Hematopoietic multipotent progenitor cell treated with erythropoietin and hydrocortisone succinate and interleukin-3 and kit ligand, for 15 days (in vitro differentiated cells): ENCODE results near the gene HPCAL1.
A peak's percentile ranks its signal among the peaks of the same experiment; 100 is the strongest.

Experiments used
- DNase-seq: peaks from one replicate; pipeline ENCODE4 v3.0.0-alpha.2; 2015; ENCODE audit warnings: low spot score

HPCAL1 gene

DNA sequence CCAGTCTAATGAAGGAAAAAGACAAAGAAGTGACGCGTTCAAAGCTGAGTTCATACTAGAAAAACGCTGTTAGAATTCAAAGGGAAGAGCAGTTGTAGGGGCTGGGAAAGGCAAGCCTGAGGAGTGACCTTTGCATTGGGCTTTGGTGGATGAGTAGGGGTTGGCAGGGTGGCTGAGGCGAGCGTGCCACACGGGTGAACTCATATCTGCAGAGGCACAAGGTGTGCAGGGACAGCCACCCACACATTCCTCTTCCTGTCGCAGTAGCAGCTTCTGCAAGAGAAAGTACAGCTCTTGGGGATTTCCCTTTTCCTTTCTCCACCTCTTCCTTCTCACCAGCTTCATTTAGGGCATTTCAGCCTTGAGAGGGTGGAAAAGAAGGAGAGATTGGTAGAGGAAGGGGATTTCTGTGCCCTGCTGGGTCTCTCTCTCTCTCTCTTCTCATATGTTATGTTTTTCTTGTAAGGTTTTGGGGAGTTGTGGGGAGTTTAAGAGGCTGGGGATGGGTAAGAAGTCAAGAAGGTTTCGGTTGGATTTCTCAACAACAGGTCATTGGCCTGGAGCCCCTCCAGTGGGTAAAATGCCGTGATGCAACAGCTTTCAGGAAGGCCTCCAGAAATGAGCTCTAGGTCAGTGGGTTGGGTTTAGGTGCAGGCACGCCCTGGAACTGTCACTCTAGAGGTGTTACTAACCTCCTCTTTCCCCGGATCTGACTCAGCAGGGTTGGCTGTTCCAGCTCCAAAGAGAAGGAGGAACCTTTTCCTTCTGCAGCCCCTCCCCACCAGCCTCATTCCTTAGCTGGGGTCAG lies 105.3 kb downstream of the HPCAL1 start:
- DNase-seq = peak; percentile 36

DNA sequence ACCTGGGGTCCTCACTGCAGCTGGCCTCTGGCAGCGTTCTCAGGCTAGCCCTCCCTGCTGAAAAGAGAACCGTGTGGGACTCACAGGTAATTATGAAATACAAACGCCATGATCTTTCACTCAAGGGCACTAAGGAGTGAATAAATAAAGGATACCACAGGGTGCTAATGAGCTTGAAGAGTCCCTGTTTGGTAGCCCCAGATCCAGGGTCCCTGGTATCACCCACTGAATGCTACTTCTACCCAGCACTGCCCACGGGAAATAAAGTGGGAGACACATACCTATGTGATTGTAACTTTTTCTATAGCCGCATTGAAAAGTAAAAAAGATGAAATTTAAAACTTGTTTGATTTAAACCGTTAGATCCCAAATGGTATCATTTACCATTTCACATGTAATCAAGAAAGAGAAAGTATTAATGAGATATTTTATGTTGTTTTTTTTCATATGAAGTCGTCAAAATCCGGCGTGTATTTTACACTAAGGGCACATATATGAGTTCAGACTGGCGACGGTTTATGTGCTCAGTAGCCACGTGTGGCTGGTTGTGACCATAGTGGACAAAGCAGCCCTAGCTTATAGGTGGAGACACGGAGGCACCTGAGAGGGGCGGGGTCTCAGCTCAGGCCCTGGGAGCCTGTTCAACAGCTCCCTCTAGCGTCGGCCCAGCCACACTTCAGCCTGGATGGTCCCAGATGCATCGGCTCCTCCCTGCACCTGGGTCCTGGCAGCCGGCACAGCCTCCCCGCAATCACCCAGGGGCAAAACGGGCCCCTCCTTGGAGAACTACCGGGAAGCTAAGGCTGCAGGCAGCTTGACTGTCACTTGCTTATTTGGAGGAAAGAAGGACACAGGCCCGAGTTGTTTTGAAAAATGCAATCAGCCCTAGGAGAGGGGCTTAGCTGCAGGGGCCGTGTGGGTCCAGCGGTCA lies 106.2 kb downstream of the HPCAL1 start:
- DNase-seq = peak; percentile 84

DNA sequence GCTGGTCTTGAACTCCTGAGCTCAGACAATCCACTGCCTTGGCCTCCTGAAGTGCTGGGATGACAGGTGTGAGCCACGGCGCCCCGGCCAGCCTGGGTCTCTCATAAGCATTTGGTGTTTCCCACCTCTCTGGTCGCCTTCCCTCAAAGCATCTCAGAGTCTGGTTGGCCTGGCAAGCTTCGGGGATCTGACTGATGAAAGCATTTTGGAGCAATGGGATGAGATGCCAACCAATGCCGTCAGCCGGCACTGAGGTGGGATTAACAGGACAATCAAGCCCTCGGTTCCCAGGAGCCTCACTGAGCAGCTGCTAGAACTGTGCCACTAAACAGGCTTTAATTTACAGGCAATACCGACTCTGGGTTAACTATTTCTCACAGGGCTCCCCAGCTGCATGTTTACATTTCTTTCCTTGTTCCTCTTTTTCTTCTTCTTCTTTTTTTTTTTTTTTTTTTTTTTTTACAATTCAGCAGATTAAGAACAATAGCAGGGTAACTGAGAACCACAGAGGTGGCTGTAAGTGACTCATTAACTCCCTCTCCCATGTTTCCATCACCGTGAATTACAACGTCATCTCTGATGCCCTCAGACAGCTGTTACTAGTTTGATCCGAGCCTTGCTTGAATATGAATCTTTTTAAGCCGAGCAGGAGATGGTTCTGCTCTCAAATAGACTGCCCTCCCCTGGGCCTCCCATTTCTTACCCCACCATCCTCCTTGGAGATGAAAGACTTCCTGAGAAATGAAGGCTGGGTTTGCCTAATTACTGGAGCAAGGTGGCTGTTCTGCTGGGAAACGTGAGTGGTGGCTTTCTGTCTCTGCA lies 107.5 kb downstream of the HPCAL1 start:
- DNase-seq = no peak

GRCh38 chr2:10410823-10411437 lies 108.2 kb downstream of the HPCAL1 start:
- no peak for DNase-seq

- no peak for DNase-seq
Measured at GRCh38 chr2:10411557-10411956, 108.9 kb downstream of the HPCAL1 start.

DNA sequence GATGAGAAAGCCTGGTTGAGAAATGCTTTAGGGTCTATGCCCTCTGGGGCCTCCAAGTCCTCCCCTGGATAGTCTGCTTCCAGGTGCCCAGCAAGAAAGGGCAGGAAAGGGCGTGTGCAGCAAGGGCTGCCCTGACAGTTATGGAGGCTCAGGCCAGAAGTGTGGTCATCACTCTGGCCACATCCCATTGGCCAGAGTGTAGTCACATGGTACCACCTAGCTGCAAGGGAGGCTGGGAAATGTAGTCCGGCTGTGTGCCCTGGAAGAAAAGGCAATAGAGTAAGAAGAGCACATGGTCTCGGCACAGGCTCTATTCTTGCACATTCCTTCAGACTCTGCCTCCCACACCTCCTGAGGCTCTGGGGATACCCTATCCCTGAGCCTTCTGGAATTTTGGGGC lies 109.7 kb downstream of the HPCAL1 start:
- peak; percentile 53 for DNase-seq

DNA sequence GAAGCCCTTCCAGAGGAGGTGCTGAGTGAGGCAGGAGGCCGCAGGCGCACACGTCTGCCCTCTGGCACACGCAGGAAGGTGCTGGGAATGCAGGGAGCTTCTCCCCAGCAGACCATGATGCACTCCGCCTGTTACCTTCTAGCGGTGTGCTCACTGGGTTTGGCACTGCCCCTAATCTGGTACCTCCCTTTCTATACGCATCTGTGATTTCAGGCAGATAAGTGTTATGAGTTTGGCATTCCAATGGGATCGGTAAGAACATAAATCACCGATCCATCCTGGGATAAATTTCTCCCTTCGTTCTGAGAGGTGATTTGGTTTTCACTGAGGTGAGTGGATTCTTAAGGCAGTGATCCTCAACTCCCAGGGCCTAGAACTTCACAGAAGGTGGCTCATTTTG lies 110.8 kb downstream of the HPCAL1 start:
- DNase-seq = no peak

DNA sequence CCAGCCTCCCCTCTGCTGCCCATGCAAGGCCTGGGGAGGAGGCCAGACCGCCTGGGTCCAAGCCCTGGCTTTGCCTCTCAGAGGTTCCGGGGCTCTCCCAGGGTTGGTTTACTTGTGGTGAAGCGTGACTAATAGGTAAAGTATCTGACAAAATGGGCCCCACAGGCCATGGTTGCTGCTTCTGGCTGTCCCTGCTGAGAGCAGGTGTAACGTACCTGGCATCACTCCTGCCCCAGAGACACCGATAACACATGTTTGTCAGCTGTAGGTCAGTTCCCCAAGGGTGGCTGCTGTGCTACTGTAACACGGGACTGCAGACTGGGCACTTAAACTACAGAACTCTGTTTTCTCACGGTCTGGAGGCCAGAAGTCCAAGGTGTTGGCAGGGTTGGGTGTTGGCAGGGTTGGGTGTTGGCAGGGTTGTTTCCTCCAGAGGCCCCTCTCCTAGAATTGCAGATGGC lies 111.3 kb downstream of the HPCAL1 start:
- DNase-seq = no peak

DNA sequence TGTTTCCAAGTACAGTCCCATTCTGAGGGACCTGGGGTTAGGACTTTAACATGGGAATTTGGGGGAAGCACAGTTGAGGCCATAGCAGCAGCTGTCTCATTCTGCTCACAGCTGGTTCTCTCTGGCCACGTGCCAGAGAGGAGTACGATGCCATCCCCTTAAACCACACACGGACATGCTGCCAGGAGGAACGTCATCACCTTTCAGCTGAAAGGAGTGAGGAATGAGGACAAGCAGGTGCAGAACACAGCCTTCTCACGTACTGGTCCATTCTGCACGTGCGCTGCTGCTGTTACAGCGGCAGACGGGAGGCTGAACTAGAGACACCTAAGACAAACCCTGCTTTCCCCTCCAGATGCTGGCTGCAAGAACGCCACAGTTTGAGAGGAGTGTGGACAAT lies 111.9 kb downstream of the HPCAL1 start:
- DNase-seq = no peak

DNA sequence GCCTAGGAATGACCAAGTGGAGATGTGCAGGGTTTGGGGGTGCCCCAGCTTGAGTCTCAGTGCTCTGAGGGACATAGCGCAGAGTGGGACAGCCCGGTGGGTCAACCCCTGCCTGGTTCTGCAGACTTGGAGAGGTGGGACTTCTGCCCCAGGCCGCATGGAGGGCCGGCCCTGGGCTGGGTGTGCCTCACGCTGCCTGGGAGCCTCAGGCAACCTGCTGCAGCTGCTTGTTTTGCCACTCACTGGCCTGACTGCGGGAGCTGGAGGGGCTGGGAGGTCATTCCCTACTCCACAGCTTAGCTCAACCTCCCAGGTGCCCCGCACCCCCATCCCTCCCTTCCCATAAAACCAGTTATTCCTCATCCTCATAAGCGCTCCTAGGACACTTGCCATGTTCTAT lies 112.3 kb downstream of the HPCAL1 start:
- DNase-seq = no peak

DNA sequence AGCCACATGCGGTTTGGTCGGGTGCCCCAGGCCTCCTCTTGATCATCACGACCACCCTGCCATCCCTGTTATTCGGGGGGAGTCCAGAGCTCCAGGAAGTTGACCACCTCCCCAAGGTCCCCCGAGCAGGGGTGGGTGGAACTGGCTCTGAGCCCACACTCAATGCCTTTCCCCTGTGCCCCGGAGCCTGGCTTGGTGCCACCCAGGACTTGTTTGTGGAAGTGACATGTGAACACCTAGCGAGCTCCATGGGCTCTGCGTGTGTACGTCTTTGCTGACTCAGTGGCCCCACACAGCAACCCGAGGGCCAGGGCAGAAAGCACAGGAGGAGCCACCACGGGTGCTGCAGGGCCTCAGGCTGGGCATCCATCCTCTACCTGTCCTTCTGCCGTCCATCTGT lies 112.9 kb downstream of the HPCAL1 start:
- no peak for DNase-seq

GRCh38 chr2:10417551-10418335 lies 115.0 kb downstream of the HPCAL1 start:
- DNase-seq = no peak

- DNase-seq = no peak
Measured at GRCh38 chr2:10419553-10420257, 117.0 kb downstream of the HPCAL1 start.

- no peak for DNase-seq
Measured at GRCh38 chr2:10422251-10422650, 119.5 kb downstream of the HPCAL1 start.

DNA sequence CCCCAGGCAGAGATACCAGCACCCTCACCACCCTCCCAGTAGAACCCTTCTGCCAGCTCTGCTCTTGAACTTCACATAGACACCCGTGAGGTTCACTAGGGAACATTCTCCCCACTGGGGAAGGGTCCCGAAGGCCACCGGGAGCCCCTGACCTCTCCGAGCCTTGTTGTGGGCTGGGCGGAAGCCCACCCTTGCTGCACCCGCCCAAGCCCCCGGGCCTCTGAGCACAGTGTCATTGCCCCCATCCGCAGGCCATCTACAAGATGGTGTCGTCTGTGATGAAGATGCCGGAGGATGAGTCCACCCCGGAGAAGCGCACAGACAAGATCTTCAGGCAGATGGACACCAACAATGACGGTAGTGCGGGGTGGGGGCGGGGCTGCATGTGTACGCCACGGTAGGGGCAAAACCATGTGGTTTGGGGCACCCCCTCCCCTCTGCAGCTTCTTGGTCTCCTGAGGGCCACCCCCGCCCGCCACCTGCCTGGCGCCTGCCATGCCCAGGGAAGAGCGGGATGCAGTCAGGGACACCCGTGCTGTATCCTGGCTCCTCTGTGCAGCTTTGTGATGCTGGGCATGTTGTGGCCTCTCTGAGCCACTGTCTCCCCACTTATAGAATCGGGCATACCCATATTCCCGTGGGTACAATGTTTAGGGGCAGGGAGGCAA lies 120.2 kb downstream of the HPCAL1 start:
- no peak for DNase-seq

- no peak for DNase-seq
Measured at GRCh38 chr2:10423400-10423774, 120.7 kb downstream of the HPCAL1 start.

DNA sequence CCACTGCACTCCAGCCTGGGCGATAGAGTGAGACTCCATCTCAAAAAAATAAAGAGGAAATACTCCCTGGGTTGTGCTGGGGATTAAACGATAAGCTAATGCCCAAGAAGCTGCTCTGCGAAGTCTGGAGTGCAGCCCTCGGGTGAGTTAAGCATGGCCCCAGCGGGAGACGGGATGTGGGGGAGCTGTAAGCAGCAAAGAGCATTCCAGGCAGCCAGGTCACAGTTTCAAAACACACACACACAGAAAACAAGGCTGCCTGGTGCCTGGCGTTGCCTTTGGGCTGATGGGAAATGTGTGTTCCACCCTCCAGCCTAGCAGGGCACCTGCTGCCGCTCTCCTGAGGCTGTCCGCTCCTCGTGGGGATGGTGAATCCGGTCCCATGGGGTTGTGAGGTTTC lies 121.3 kb downstream of the HPCAL1 start:
- no peak for DNase-seq

DNA sequence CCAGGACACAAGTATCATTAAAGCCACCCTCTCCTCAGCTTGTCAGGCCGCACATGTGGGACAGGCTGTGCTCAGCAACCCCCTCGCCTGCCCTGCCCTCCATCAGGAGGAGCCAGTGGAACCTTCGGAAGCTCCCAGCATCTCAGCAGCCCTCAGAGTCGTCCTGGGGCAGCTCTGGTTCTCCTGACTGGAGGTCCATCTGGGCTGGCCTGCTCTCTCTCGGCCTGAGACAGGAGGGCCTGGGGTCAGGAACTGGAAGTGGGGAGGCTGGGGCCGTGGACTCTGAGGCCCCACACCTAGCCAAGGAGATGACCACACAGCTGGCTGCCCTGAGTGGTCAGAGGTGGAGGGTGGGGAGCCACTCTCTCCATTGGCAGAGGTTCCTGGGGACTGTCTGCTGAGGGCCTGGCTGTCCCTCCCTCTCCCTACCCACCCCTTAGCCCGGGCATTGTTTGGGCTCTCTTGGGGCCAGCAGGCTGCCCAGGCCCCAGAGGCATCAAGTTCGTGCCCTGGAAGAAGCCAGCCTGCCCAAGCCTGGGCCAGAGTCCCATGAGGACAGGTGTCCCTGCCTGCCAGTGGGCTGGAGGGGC lies 122.3 kb downstream of the HPCAL1 start:
- DNase-seq = no peak

GRCh38 chr2:10425699-10426098 lies 123.0 kb downstream of the HPCAL1 start:
- DNase-seq = no peak
